HG02884 (cell line): ENCODE measurements around the gene ATXN7L3.
"Not testable (repeated sequence)": the region's sequence is repeated elsewhere in the genome, so short reads cannot be mapped to it uniquely, and the experiment has no call there.

Source experiments
- ATAC-seq: cut with Tn5 transposase; IDR thresholded peaks from one replicate; pipeline ENCODE4 v1.9.1; 2021; ENCODE audit warnings: mild to moderate bottlenecking, moderate library complexity; ENCODE audit not compliant: unreplicated experiment

Gene ATXN7L3, protein sequence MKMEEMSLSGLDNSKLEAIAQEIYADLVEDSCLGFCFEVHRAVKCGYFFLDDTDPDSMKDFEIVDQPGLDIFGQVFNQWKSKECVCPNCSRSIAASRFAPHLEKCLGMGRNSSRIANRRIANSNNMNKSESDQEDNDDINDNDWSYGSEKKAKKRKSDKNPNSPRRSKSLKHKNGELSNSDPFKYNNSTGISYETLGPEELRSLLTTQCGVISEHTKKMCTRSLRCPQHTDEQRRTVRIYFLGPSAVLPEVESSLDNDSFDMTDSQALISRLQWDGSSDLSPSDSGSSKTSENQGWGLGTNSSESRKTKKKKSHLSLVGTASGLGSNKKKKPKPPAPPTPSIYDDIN

GRCh38 chr17:44199553-44200477, at the start of gene ATXN7L3:
Gene ATXN7L3 (minus strand): TSS chr17:44199884. CDS start chr17:44198070, 1,814 bp downstream.
- ATAC-seq, result peak; percentile 56

- no peak for ATAC-seq
Observed at GRCh38 chr17:44247876-44248736, 48.4 kb upstream of the ATXN7L3 start.

GRCh38 chr17:44247440-44247841, 47.8 kb upstream of the ATXN7L3 start:
- ATAC-seq, result no peak

- ATAC-seq, result no peak
Observed at GRCh38 chr17:44241106-44241624, 41.5 kb upstream of the ATXN7L3 start.

DNA sequence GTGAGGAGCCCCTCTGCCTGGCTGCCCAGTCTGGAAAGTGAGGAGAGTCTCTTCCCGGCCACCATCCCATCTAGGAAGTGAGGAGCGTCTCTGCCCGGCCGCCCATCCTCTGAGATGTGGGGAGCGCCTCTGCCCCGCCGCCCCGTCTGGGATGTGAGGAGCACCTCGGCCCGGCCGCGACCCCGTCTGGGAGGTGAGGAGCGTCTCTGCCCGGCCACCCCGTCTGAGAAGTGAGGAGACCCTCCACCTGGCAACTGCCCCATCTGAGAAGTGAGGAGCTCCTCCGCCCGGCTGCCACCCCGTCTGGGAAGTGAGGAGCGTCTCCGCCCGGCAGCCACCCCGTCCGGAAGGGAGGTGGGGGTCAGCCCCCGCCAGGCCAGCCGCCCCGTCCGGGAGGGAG, 38.2 kb upstream of the ATXN7L3 start:
- not testable (repeated sequence) for ATAC-seq

- no peak for ATAC-seq
Observed at GRCh38 chr17:44236444-44236991, 36.8 kb upstream of the ATXN7L3 start.

GRCh38 chr17:44235583-44235936, 35.9 kb upstream of the ATXN7L3 start:
- no peak for ATAC-seq

- ATAC-seq, result no peak
Observed at GRCh38 chr17:44233582-44233981, 33.9 kb upstream of the ATXN7L3 start.

- ATAC-seq, result no peak
Observed at GRCh38 chr17:44232061-44232460, 32.4 kb upstream of the ATXN7L3 start.

DNA sequence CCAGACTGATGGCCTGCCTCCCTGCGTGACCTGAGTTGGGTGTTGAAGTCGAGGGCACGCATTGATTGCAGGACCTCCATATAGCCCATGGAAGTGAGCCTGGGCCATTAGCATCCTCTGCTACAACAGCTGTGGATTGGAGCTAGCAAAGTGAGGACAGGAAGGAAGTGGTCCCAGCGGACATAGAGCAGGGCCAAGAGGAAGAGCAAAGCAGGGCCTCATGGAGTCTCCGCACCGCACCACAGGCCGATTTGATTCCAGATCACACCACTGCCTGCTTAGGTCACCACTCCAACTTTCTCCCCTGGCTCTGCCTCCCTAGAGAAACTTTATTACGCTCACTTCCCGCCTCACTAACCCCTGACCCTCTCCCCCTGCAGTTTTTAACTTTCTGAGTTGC, 30.5 kb upstream of the ATXN7L3 start:
- no peak for ATAC-seq

GRCh38 chr17:44229090-44229489, 29.4 kb upstream of the ATXN7L3 start:
- no peak for ATAC-seq

DNA sequence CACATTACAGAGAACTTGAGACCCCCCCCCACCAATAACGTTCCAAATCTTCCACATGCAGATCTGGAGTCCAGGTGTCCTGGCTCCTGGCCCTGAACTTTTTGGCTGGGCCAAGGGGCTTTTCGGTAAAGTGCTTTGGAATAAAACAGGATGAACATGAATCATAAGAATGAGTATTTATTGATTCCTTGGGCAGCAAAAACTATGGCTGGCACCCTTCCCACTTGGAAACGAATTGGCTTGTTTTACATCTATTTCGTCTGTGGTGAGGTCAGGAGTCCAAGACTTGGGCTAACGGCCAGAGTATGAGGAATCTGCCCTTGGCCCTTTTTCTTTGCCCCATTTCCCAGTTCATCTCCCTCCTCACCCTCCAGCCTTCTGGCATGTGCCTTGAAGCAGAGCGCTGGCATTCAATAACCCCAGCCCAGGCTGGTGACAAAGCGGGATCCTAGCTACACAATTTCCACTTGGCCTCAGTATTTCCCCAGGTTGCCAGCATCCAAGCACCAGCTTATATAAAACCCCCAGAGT, 23.9 kb upstream of the ATXN7L3 start:
- ATAC-seq, result no peak

DNA sequence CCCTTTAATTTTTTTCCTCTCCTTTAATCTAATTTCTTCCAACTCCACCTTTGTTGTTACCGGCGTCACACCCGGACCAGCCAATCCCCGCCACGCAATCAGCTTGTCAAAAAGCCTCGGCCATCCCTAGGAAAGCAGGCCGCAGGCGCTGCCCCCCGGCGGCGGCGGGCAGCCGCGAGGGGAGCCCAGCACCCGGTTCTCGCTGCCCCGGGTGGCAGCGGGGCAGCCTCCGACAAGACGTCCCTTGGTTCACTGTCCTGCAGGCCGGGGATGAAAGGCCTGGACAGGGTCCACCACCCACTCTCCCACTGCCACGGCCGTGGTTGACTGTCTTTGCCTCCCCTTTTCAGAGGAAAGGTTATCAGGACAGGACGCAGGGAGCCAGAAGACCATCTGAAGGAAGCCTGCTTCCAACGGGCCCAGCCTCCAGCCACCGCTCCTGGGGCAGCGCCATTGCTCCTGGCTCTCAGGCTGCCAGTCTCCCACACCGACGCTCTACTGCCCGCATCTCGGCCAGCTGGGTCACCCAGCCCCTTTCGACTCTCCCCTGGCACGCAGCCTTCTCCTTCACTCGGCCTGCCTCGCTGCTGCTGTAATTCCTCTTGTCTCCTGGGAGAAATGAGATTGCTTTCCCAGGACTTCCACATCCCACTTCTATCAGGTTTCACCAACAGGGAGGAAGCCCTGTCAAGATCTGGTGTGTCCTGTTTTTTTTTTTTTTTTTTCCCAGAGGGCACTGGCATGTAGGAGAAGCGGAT, 22.6 kb upstream of the ATXN7L3 start:
- no peak for ATAC-seq

DNA sequence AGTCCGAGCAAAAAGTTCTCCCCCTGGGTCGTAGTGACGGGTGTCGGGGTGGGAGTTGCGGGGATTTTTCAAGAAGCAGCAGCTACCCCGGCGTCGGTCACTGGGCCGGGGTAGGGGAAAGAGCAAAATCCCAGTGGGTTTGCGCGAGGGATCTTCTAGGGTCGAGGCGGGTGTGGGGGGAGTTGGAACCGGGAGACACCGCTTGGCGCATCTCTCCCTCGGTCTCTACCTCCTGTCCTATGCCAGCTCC, 22.1 kb upstream of the ATXN7L3 start:
- no peak for ATAC-seq

DNA sequence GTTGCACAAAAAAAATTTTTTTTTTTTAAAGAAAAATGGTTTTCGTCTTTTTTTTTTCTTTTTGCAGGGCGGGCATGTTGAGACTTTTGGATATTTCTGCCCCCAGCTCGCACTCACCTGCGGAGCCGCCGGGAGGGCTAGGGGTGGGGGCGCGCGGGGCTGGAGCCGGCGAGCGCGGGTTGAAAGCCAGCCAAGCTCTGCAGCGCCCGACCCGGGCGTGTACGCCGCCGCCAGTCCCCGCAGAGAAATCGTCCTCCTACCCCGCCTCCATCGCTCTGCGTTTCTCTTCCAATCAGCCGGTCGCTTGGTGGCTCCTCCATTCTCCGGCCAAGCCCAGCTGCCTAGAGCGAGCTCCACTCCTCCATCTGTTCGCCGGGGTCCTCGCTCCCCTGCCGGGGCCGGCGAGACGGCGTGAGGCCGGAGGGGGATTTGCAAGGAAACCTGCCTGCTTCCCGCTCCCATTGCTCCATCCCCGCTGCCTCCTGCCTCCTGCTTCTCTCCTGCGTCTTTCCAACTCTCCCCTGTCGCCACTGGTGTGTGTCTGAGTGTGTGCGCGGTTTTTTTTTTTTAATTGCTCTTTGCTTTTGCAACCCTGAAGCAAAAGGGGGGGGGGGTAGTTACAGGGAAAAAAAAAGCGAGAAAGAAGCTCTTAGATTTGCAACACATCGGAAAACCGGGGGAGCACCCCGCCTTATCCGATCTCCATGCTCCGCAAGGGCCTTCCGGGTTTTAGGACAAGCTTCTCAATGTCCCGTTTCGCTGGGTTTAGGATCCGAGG, 21.6 kb upstream of the ATXN7L3 start:
- ATAC-seq, result no peak

- no peak for ATAC-seq
Observed at GRCh38 chr17:44220213-44221083, 20.8 kb upstream of the ATXN7L3 start.

GRCh38 chr17:44219616-44220212, 20.0 kb upstream of the ATXN7L3 start, which contains the start of gene UBTF:
Gene UBTF (minus strand): TSS chr17:44219675. CDS start chr17:44218229, 1,446 bp downstream.
- no peak for ATAC-seq
